Stomach (tissue), 9 donors: ENCODE results near the gene TTC13. TPM values are rescaled to one million over a fixed set of nuclear protein-coding genes. Genes with fewer than 3 reads are reported as not detected.
A peak's percentile ranks its signal among the peaks of the same experiment; 100 is the strongest.

Experiments used
- DNase-seq, 2 donors: peaks; one replicate each; pipeline versions ENCODE4 v3.0.0 to v3.0.0-alpha.2; 2013 to 2019
- H3K27ac ChIP-seq, 5 donors: fragments of 200-600 bp in 4 of 5; sonication (generic) in 4 of 5; one replicate each; pipeline ENCODE4 v1.5.1; 2013 to 2019; ENCODE audit warnings: mild to moderate bottlenecking in 1 of 5, moderate library complexity in 1 of 5
- H3K27me3 ChIP-seq, 3 donors: fragments of 200-600 bp; sonication (generic); one replicate each; pipeline ENCODE4 v1.5.1; 2017 to 2019; ENCODE audit warnings: mixed run types in 1 of 3
- H3K36me3 ChIP-seq, 4 donors: fragments of 200-600 bp; sonication (generic); 1 replicate in 3 of 4; 2 replicates in 1 of 4; pipeline ENCODE4 v1.5.1; 2016 to 2019
- H3K4me1 ChIP-seq, 4 donors: fragments of 200-600 bp; sonication (generic); one replicate each; pipeline ENCODE4 v1.5.1; 2016 to 2019
- H3K4me3 ChIP-seq, 4 donors: fragments of 200-600 bp; sonication (generic) in 3 of 4; one replicate each; pipeline ENCODE4 v1.5.1; 2016 to 2019; ENCODE audit warnings: mild to moderate bottlenecking in 1 of 4
- H3K9me3 ChIP-seq, 4 donors: fragments of 200-600 bp; sonication (generic); one replicate each; pipeline ENCODE4 v1.5.1; 2016 to 2019
- CTCF ChIP-seq, 7 experiments: fragments of 450-650 bp in 4 of 7; fragments of 200-600 bp in 3 of 7; sonication (generic) in 3 of 7; IDR thresholded peaks; one replicate each; pipeline ENCODE4 v1.5.1; 2016 to 2019; ENCODE audit warnings: antibody characterized with exemption in 7 of 7, control low read depth in 2 of 7, mild to moderate bottlenecking in 1 of 7
- EP300 ChIP-seq: sonication (generic); formaldehyde crosslinking; IDR thresholded peaks from one replicate; pipeline ENCODE4 v1.6.1; 2017; ENCODE audit warnings: antibody characterized with exemption
- POLR2A ChIP-seq, 4 donors: fragments of 450-650 bp; IDR thresholded peaks; one replicate each; pipeline ENCODE4 v1.6.1; 2016; ENCODE audit warnings: antibody characterized with exemption in 4 of 4, control low read depth in 2 of 4, mild to moderate bottlenecking in 1 of 4, moderate library complexity in 1 of 4
- POLR2AphosphoS5 ChIP-seq, 3 donors: sonication (generic); formaldehyde crosslinking; IDR thresholded peaks; one replicate each; pipeline ENCODE4 v1.6.1; 2016; ENCODE audit warnings: antibody characterized with exemption in 3 of 3
- WGBS, 5 donors: extraction: QIAGEN DNeasy Blood & Tissue Kit in 3 of 5; methylation state at CpG; one replicate each; pipeline versions ENCODE4 v1.1.5 to v1.1.7; 2013 to 2018; 5-methylcytosine and 5-hydroxymethylcytosine counted together
- intact Hi-C: fragments of 100-400 bp; cut with DNase I; formaldehyde crosslinking; loops from one replicate; pipeline ENCODE4 v1.15.1; 2023; ENCODE audit warnings: low total_unique reads
- polyA plus RNA-seq, 3 donors: library from polyadenylated mRNA; stranded (reverse); fragments of 200-250 nt; gene quantifications; one replicate each; pipeline ENCODE4 v1.2.3, GENCODE V29; 2013
- total RNA-seq, 5 donors: library from RNA; depleted of rRNA; stranded (reverse); fragments of >200 nt; gene quantifications; one replicate each; pipeline versions ENCODE4 v1.1.0 to v1.2.3, GENCODE V29; 2014 to 2016
- donor health status: healthy with polysubstance abuse.
- donor health status: Bipolar disorder and iron deficiency.
- donor health status: healthy.

The TTC13 gene
- total and polyA plus RNA-seq, 8 donors, result 2.1 to 117 (median 35.4) TPM

GRCh38 chr1:230983811-230984210 lies 5.2 kb upstream of the TTC13 start:
- peaks cover 6 to 49% (median 27%) of the 10 kb centered on the region in 4 donors for H3K4me1 ChIP-seq

GRCh38 chr1:230982696-230983095 lies 4.0 kb upstream of the TTC13 start:
- H3K36me3 ChIP-seq, result peaks cover 0 to 15% (median 4%) of the 10 kb centered on the region in 4 donors
- TF ChIP-seq CTCF (IDR thresholded peaks at IDR 0.05) (no peak), POLR2AphosphoS5 (IDR thresholded peaks at IDR 0.05) (no peak), POLR2A (IDR thresholded peaks at IDR 0.05) (no peak), EP300 (no peak)
- intact Hi-C loops, result no loop called here

More at GRCh38 chr1:230983811-230984210, 5.2 kb upstream of the TTC13 start:
- WGBS, 5 donors, result 88 to 93% (median 91%) methylated on average over 5 of the region's 5 CpGs
- no peak for DNase-seq
- intact Hi-C loops, result no loop called here
- Histone ChIP-seq H3K27me3 (no peaks in the 10 kb centered on the region), H3K9me3 (no peaks in the 10 kb centered on the region), H3K36me3 (peaks cover 0 to 15% (median 4%) of the 10 kb centered on the region in 4 donors), H3K27ac (peak overlapping the region in 3 of 5 donors; percentile 5 to 56 (median 44)), H3K4me3 (no peak overlapping the region)
- TF ChIP-seq CTCF (IDR thresholded peaks at IDR 0.05) (no peak), POLR2AphosphoS5 (IDR thresholded peaks at IDR 0.05) (no peak), EP300 (no peak), POLR2A (IDR thresholded peaks at IDR 0.05) (no peak)

GRCh38 chr1:230979952-230980351 lies 1.3 kb upstream of the TTC13 start:
- WGBS, 5 donors, result 53 to 67% (median 58%) methylated on average over 4 of the region's 4 CpGs
- Histone ChIP-seq H3K27me3 (no peaks in the 10 kb centered on the region), H3K36me3 (peaks cover 0 to 24% (median 12%) of the 10 kb centered on the region in 4 donors), H3K4me1 (peaks cover 6 to 50% (median 40%) of the 10 kb centered on the region in 4 donors), H3K9me3 (no peaks in the 10 kb centered on the region), H3K27ac (peak overlapping the region in 2 of 5 donors; percentile 79 to 86), H3K4me3 (peak overlapping the region; percentile 86 to 97 (median 90))
- intact Hi-C loops, result no loop called here
- TF ChIP-seq EP300, result no peak
- no peak for TF ChIP-seq CTCF (IDR thresholded peaks at IDR 0.05)
- TF ChIP-seq POLR2A (IDR thresholded peaks at IDR 0.05), result no peak
- TF ChIP-seq POLR2AphosphoS5 (IDR thresholded peaks at IDR 0.05), result no peak
- no peak for DNase-seq

More at GRCh38 chr1:230982696-230983095, 4.0 kb upstream of the TTC13 start:
- Histone ChIP-seq H3K4me1 (peaks cover 6 to 44% (median 32%) of the 10 kb centered on the region in 4 donors), H3K4me3 (no peak overlapping the region), H3K27ac (peak overlapping the region in 1 of 5 donors; percentile 44), H3K27me3 (no peaks in the 10 kb centered on the region), H3K9me3 (no peaks in the 10 kb centered on the region)
- WGBS, 5 donors, result 54 to 86% (median 69%) methylated on average over 4 of the region's 4 CpGs
- DNase-seq, result no peak

GRCh38 chr1:230979389-230979716 lies 692 bp upstream of the TTC13 start:
- TF ChIP-seq POLR2A (IDR thresholded peaks at IDR 0.05), result no peak
- TF ChIP-seq POLR2AphosphoS5 (IDR thresholded peaks at IDR 0.05), result no peak
- no peak for TF ChIP-seq CTCF (IDR thresholded peaks at IDR 0.05)
- no peak for TF ChIP-seq EP300
- DNase-seq, result no peak
- peaks cover 0 to 24% (median 12%) of the 10 kb centered on the region in 4 donors for H3K36me3 ChIP-seq
- intact Hi-C loops, result no loop called here
- peak overlapping the region; percentile 64 to 92 (median 79) for H3K27ac ChIP-seq
- WGBS, 5 donors, result 2 to 5% (median 3%) methylated on average over 12 of the region's 12 CpGs
- no peaks in the 10 kb centered on the region for H3K27me3 ChIP-seq
- H3K4me3 ChIP-seq, result peak overlapping the region; percentile 86 to 97 (median 90)
- H3K9me3 ChIP-seq, result no peaks in the 10 kb centered on the region
- H3K4me1 ChIP-seq, result peaks cover 6 to 46% (median 38%) of the 10 kb centered on the region in 4 donors
